Activated CD8-positive, alpha-beta T cell treated with anti-CD3 and anti-CD28 coated beads for 36 hours (primary cell): ENCODE data around the gene PIGL. TPM values are rescaled to one million over a fixed set of nuclear protein-coding genes. Genes with fewer than 3 reads are reported as not detected.

ENCODE experiments used
- ATAC-seq: fragments of 200-7000 bp; cut with Tn5 transposase; one replicate; pipeline ENCODE4 v1.10.0; 2021; ENCODE audit warnings: mild to moderate bottlenecking, moderate library complexity
- CTCF ChIA-PET: fragments of 350-600 bp; sonication (Branson Sonifier 250); formaldehyde crosslinking; loops from one replicate; lab custom pipeline; 2021; ENCODE audit warnings: antibody characterized with exemption; lab: Charles Lee
- POLR2A ChIA-PET: fragments of 350-600 bp; sonication (Branson Sonifier 250); formaldehyde crosslinking; loops from one replicate; lab custom pipeline; 2021; ENCODE audit warnings: antibody characterized with exemption; lab: Charles Lee
- DNase-seq: peaks from one replicate; pipeline ENCODE4 v3.0.0-alpha.2; 2020
- H3K27ac Mint-ChIP-seq: one replicate; pipeline ENCODE4 v1.8.0; 2021; ENCODE audit warnings: mild to moderate bottlenecking, mixed read lengths
- H3K27me3 Mint-ChIP-seq: one replicate; pipeline ENCODE4 v1.8.0; 2021; ENCODE audit warnings: mixed read lengths
- H3K36me3 Mint-ChIP-seq: one replicate; pipeline ENCODE4 v1.8.0; 2021; ENCODE audit warnings: low read depth, mixed read lengths
- H3K4me1 Mint-ChIP-seq: one replicate; pipeline ENCODE4 v1.8.0; 2021; ENCODE audit warnings: low read depth, mixed read lengths
- H3K4me3 Mint-ChIP-seq: one replicate; pipeline ENCODE4 v1.8.0; 2021; ENCODE audit warnings: mild to moderate bottlenecking, moderate library complexity, mixed read lengths
- H3K9me3 Mint-ChIP-seq: one replicate; pipeline ENCODE4 v1.8.0; 2021; ENCODE audit warnings: mixed read lengths
- CTCF ChIP-seq: fragments of 200-600 bp; IDR thresholded peaks from one replicate; pipeline ENCODE4 v1.8.0; 2022; ENCODE audit warnings: antibody characterized with exemption, mild to moderate bottlenecking
- intact Hi-C: fragments of 100-400 bp; cut with micrococcal nuclease; formaldehyde crosslinking; loops from one replicate; pipeline ENCODE4 v1.10.0; 2022
- total RNA-seq, 2 experiments: library from RNA; stranded (reverse); gene quantifications; one replicate each; pipeline ENCODE4 v1.2.3, GENCODE V29; 2021

The PIGL gene
- total RNA-seq, 2 experiments from 2014 or later, result 45.0 to 48.6 TPM

- CTCF ChIA-PET, result interaction anchor here (1.1 to 7.9 kb wide), 5 partner anchors 10 to 162 kb away, joined by 3 to 98 read pairs (median 69); partner anchors contain the start of genes CENPV and TRPV2
- H3K9me3 Mint-ChIP-seq, result no peaks in the 10 kb centered on the region
- no peaks in the 10 kb centered on the region for H3K36me3 Mint-ChIP-seq
- intact Hi-C loops, result no loop called here
- H3K4me1 Mint-ChIP-seq, result peaks cover 8% of the 10 kb centered on the region
- H3K4me3 Mint-ChIP-seq, result no peak overlapping the region
- DNase-seq (peak; percentile 32), ATAC-seq (peak; percentile 6)
- H3K27ac Mint-ChIP-seq, result no peak overlapping the region
- POLR2A ChIA-PET, result no interaction called here
- no peak for TF ChIP-seq CTCF
- no peaks in the 10 kb centered on the region for H3K27me3 Mint-ChIP-seq
Measured at GRCh38 chr17:16361874-16362273, 144.9 kb downstream of the PIGL start.

- Mint-ChIP-seq H3K27ac (no peak overlapping the region), H3K36me3 (no peaks in the 10 kb centered on the region), H3K4me1 (peaks cover 8% of the 10 kb centered on the region), H3K27me3 (no peaks in the 10 kb centered on the region), H3K4me3 (no peak overlapping the region), H3K9me3 (no peaks in the 10 kb centered on the region)
- peak; percentile 91 for TF ChIP-seq CTCF
- POLR2A ChIA-PET, result interaction anchor here (0.5 to 2.0 kb wide), 6 partner anchors 10 to 125 kb away, joined by 3 to 9 read pairs (median 4); partner anchors contain the start of gene UBB
- CTCF ChIA-PET, result interaction anchor here (0.6 to 7.9 kb wide), 52 partner anchors 9 to 415 kb away, joined by 3 to 98 read pairs (median 5); partner anchors contain the start of genes CENPV, TRPV2 and UBB
- intact Hi-C loops, result loop anchor here (2.0 kb wide), 2 partner anchors 51 to 157 kb away; partner anchors contain the start of gene TRPV2
- DNase-seq (peak; percentile 93), ATAC-seq (peak; percentile 98)
Measured at GRCh38 chr17:16363749-16364536, 146.9 kb downstream of the PIGL start.

GRCh38 chr17:16364625-16365024 is 147.6 kb downstream of the PIGL start:
- peaks cover 8% of the 10 kb centered on the region for H3K4me1 Mint-ChIP-seq
- POLR2A ChIA-PET, result interaction anchor here (0.9 to 2.0 kb wide), 3 partner anchors 11 to 77 kb away, joined by 3 to 9 read pairs (median 8); partner anchors contain the start of gene UBB
- intact Hi-C loops, result loop anchor here (2.0 kb wide), 2 partner anchors 50 to 156 kb away; partner anchors contain the start of gene TRPV2

GRCh38 chr17:16371742-16372141 is 154.7 kb downstream of the PIGL start:
- CTCF ChIA-PET, result interaction anchor here (1.9 to 2.1 kb wide), 2 partner anchors 8 to 82 kb away, joined by 6 to 12 read pairs; no protein-coding TSS in a partner anchor
- no peak for DNase-seq
- Mint-ChIP-seq H3K27me3 (peaks cover 2% of the 10 kb centered on the region), H3K4me3 (no peak overlapping the region), H3K9me3 (no peaks in the 10 kb centered on the region), H3K36me3 (no peaks in the 10 kb centered on the region), H3K4me1 (no peaks in the 10 kb centered on the region), H3K27ac (no peak overlapping the region)
- intact Hi-C loops, result no loop called here
- POLR2A ChIA-PET, result interaction anchor here (2.0 kb wide), 1 partner anchor 9 kb away, joined by 7 read pairs; the partner anchor contains the start of gene UBB
- TF ChIP-seq CTCF, result no peak
- ATAC-seq, result no peak

More at GRCh38 chr17:16364625-16365024, 147.6 kb downstream of the PIGL start:
- Mint-ChIP-seq H3K4me3 (no peak overlapping the region), H3K27me3 (no peaks in the 10 kb centered on the region), H3K27ac (no peak overlapping the region), H3K9me3 (no peaks in the 10 kb centered on the region), H3K36me3 (no peaks in the 10 kb centered on the region)
- no peak for TF ChIP-seq CTCF
- DNase-seq (no peak), ATAC-seq (no peak)
- CTCF ChIA-PET, result interaction anchor here (0.8 to 7.9 kb wide), 30 partner anchors 8 to 225 kb away, joined by 3 to 98 read pairs (median 6); partner anchors contain the start of genes CENPV, TRPV2 and UBB
